ENCODE measurements around the gene FKBP1B. TPM values are rescaled to one million over a fixed set of nuclear protein-coding genes. Genes with fewer than 3 reads are reported as not detected.

FKBP1B gene
- polyA plus RNA-seq, 1 of the 3 experiments (the other 2 are of a cell fraction): 69.7 TPM

DNA sequence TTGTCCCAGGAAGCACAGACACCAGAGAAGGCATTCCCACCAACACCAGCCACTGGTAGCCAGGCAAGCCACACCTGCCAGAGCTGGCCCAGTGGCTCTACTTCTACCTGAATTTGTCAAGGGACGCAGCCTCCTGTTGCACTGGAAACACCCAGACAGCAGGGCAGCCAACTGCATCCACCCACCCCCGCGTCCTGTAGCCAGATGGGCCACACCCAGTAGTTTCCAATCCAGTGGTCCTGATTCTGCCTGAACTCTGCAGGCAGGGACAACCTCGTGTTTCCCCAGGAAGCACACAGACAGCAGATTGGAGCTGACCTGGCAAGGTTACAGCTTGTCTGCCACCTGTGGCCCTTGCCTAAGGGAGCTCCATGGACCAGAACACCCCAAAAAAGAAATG, 55.4 kb downstream of the FKBP1B start:
- no peaks in the 10 kb centered on the region for H3K27me3 ChIP-seq (ENCODE audit: insufficient read depth)
- H3K36me3 ChIP-seq (replicated peaks in 1 of 2; ENCODE audit: control insufficient read depth in 1 of 2, insufficient read depth in 2 of 2, low read length in 1 of 2): peaks cover 0 to 3% of the 10 kb centered on the region in 2 experiments
- no peak overlapping the region for H3K27ac ChIP-seq (ENCODE audit: low read depth in 2 of 2, low read length in 1 of 2)
- peaks cover 0 to 11% of the 10 kb centered on the region in 2 experiments; a peak in 2 of 4 replicates for H3K4me1 ChIP-seq (ENCODE audit: control insufficient read depth in 1 of 2, insufficient read depth in 2 of 2, low read depth in 1 of 2, low read length in 1 of 2)
- H3K4me3 ChIP-seq (ENCODE audit: low read depth in 2 of 2, low read length in 1 of 2): no peak overlapping the region
- no peak overlapping the region for H2AFZ ChIP-seq (ENCODE audit: low read depth)
- POLR2A ChIA-PET: no interaction called here
- H4K20me1 ChIP-seq (ENCODE audit: insufficient read depth): no peaks in the 10 kb centered on the region
- no peak for TF ChIP-seq TAF1 (IDR thresholded peaks at IDR 0.05; ENCODE audit: borderline replicate concordance, low read depth, low read length)
- TF ChIP-seq YY1 (IDR thresholded peaks at IDR 0.05; ENCODE audit: low read depth): no peak
- TF ChIP-seq, protein P1, sequence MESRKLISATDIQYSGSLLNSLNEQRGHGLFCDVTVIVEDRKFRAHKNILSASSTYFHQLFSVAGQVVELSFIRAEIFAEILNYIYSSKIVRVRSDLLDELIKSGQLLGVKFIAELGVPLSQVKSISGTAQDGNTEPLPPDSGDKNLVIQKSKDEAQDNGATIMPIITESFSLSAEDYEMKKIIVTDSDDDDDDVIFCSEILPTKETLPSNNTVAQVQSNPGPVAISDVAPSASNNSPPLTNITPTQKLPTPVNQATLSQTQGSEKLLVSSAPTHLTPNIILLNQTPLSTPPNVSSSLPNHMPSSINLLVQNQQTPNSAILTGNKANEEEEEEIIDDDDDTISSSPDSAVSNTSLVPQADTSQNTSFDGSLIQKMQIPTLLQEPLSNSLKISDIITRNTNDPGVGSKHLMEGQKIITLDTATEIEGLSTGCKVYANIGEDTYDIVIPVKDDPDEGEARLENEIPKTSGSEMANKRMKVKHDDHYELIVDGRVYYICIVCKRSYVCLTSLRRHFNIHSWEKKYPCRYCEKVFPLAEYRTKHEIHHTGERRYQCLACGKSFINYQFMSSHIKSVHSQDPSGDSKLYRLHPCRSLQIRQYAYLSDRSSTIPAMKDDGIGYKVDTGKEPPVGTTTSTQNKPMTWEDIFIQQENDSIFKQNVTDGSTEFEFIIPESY (IDR thresholded peaks at IDR 0.05; ENCODE audit: borderline replicate concordance, low read depth): no peak
- no peak for TF ChIP-seq CHD2 (IDR thresholded peaks at IDR 0.05; ENCODE audit: low read length, partially characterized antibody)
- TF ChIP-seq MXI1 (IDR thresholded peaks at IDR 0.05; ENCODE audit: low read depth, low read length): no peak
- no peak for TF ChIP-seq ELF1 (IDR thresholded peaks at IDR 0.05)
- TF ChIP-seq, protein P2, sequence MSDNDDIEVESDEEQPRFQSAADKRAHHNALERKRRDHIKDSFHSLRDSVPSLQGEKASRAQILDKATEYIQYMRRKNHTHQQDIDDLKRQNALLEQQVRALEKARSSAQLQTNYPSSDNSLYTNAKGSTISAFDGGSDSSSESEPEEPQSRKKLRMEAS (IDR thresholded peaks at IDR 0.05; ENCODE audit: low read depth): no peak
- TF ChIP-seq JUND (IDR thresholded peaks at IDR 0.05): no peak
- TF ChIP-seq, protein P3, sequence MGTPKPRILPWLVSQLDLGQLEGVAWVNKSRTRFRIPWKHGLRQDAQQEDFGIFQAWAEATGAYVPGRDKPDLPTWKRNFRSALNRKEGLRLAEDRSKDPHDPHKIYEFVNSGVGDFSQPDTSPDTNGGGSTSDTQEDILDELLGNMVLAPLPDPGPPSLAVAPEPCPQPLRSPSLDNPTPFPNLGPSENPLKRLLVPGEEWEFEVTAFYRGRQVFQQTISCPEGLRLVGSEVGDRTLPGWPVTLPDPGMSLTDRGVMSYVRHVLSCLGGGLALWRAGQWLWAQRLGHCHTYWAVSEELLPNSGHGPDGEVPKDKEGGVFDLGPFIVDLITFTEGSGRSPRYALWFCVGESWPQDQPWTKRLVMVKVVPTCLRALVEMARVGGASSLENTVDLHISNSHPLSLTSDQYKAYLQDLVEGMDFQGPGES (IDR thresholded peaks at IDR 0.05; ENCODE audit: low read depth, low read length): no peak
- TF ChIP-seq TCF12 (IDR thresholded peaks at IDR 0.05): no peak
- no peak for TF ChIP-seq FOXJ3 (CRISPR knock-in tag; IDR thresholded peaks at IDR 0.05)
- no peak for TF ChIP-seq RFX5 (IDR thresholded peaks at IDR 0.05; ENCODE audit: low read length)
- TF ChIP-seq RAD21 (IDR thresholded peaks at IDR 0.05; ENCODE audit: low read length): no peak
- TF ChIP-seq GATA2 (CRISPR knock-in tag; IDR thresholded peaks at IDR 0.05): no peak
- no peak for TF ChIP-seq NFIC (IDR thresholded peaks at IDR 0.05; ENCODE audit: borderline replicate concordance)
- TF ChIP-seq SMC3 (IDR thresholded peaks at IDR 0.05; ENCODE audit: low read depth, low read length): no peak
- no peak for TF ChIP-seq EP300 (IDR thresholded peaks at IDR 0.05; ENCODE audit: borderline replicate concordance in 1 of 2, low read depth in 1 of 2, low read length in 1 of 2)
- TF ChIP-seq EZH2phosphoT487 (IDR thresholded peaks at IDR 0.05; ENCODE audit: borderline replicate concordance, low read depth): no peak
- no peak for TF ChIP-seq MEF2A (IDR thresholded peaks at IDR 0.05; ENCODE audit: borderline replicate concordance, low read depth)
- no peak for TF ChIP-seq RCOR1 (IDR thresholded peaks at IDR 0.05; ENCODE audit: low read length)
- H3K4me2 ChIP-seq: no peak overlapping the region
- no peak for DNase-seq
- WGBS (ENCODE audit: low lambda C conversion rate): 71% methylated on average over 4 of the region's 4 CpGs
- CTCF ChIA-PET: interaction anchor here (1.8 to 5.5 kb wide), 2 partner anchors 17 to 21 kb away, joined by 4 to 38 read pairs; partner anchors contain the start of gene TP53I3
- H3K9me3 ChIP-seq: peaks cover 14% of the 10 kb centered on the region; the same call in 1 of the 2 replicates
- no peaks in the 10 kb centered on the region for H3K9me2 ChIP-seq
- H3K79me2 ChIP-seq (ENCODE audit: insufficient read depth): no peaks in the 10 kb centered on the region
- H3F3A ChIP-seq (replicated peaks; ENCODE audit: insufficient read depth): peaks cover 6% of the 10 kb centered on the region
- no peak overlapping the region for H3K9ac ChIP-seq
